Activated T-cell treated with anti-CD3 and anti-CD28 coated beads for 48 hours (primary cell): Measurements from ENCODE around the gene PODXL2.

ENCODE experiments used
- DNase-seq: peaks from one replicate; pipeline ENCODE4 v3.0.0-alpha.2; 2020; ENCODE audit warnings: low read depth

Gene PODXL2

DNA sequence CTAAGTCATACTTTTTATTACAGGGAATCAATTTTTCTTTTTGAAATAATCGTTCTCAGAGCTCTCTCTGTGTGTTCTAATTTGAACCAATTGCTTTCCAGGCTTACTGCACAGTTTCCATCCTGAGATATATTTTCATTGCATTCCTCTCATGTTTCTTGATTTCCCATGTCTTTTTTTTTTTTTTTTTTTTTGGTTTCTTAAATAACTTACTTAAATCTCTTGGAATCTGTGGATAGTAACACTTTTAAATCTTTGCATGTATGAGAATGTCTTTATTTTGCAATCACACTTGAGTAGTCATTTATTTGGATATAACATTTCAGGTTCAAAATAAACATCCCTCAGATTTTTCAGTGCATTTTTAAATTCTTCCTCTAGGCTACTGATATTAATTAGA, 29.2 kb downstream of the PODXL2 start:
- DNase-seq = no peak

DNA sequence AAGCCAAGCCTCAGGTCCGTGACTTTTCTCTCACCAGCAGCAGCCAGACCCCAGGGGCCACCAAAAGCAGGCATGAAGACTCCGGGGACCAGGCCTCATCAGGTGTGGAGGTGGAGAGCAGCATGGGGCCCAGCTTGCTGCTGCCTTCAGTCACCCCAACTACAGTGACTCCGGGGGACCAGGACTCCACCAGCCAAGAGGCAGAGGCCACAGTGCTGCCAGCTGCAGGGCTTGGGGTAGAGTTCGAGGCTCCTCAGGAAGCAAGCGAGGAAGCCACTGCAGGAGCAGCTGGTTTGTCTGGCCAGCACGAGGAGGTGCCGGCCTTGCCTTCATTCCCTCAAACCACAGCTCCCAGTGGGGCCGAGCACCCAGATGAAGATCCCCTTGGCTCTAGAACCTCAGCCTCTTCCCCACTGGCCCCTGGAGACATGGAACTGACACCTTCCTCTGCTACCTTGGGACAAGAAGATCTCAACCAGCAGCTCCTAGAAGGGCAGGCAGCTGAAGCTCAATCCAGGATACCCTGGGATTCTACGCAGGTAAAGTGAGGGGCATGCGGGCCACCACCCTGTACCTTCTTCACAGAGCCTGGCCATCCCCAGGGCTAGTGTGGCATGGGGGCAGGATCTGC, 31.8 kb downstream of the PODXL2 start:
- no peak for DNase-seq

DNA sequence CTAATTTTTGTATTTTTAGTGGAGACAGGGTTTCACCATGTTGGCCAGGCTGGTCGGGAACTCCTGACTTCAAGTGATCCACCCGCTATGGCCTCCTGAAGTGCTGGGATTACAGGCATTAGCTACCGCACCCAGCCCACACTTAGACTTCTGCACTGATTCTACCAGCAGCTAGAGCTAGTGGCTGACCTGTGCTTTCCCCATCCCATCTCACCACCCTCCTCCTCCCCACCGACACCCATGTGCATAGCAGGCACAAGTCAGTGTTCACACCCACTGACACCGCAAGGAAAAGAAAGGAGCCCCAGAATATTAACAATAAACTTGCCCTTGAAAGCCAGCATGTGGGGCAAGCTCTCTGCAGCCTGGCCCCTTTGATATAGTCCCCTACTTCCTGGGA, 32.6 kb downstream of the PODXL2 start:
- DNase-seq = no peak

DNA sequence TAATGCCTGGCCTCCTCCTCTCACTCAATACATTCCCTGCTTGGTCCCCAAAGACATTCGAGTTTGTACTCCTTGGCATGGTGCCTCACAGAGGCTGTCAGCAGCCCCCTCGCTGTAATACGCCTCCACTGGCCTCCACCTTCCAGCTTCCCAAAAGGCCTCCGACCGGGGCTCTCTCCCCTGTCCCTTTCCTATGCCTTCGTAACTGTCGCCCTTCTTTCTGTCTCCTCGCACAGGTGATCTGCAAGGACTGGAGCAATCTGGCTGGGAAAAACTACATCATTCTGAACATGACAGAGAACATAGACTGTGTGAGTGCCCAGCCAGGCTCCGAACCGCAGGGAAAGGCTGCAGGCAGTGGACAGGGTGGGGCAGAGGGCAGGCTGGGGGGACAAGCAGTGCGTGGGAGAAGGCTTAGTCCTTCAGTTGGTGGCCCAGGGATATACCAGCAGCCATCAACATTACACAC, 33.0 kb downstream of the PODXL2 start:
- DNase-seq = no peak

DNA sequence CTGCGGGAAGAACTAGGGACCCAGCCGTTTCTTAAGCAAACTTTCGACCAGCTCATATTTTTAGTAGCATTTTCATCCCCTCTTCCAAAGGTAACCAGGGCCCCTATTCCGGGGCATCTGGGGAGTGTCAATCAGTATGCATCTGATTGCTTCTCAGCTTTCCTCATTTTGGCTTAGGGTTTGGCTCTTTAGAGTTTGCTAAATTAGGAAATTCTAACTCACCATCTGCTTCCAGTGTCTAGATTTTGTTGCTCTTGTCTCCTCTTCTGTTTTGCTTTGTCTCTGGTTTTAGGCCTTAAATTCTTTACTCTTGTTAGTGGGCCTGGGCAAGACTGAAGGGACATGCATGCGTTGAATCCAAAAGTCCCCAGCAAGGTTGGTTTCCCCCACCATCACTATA, 34.2 kb downstream of the PODXL2 start:
- DNase-seq = no peak

DNA sequence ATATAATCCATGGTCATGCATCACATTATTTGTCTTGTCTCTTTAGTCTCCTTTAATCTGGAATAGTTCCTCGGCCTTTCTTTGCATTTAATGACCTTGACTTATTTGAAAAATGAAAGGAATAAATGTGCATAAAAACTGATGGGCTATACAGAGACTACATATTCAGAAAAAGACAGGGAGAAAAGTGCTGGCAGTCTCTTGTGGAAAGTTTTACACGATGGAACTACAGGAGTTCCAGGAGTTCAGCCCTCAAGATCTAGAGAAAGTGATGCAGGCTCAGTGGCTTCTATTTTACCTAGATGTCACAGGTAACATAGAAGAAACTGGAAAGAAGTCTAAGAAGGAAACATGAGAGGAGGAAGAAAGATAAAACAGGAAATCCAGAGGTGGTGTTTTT, 36.2 kb downstream of the PODXL2 start:
- DNase-seq = no peak

DNA sequence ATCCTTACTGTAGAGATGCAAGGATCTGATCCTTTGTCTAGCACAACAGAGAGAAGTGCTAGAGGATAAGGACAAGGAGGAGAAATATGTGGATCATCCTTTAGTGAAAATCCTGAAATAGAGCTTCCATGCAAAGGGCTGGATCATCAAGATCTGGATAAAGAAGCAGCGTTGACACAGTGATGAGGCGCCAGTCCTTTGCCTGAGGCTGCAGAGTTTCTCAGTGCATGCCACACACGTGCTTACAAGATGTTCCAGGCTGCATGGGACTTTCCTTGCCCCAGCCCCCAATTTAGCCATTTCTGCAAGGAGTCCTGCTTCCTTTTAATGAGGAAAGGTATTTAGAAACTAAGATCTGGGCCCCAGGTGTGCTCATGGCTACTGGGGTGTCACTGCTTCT, 36.6 kb downstream of the PODXL2 start:
- DNase-seq = no peak

DNA sequence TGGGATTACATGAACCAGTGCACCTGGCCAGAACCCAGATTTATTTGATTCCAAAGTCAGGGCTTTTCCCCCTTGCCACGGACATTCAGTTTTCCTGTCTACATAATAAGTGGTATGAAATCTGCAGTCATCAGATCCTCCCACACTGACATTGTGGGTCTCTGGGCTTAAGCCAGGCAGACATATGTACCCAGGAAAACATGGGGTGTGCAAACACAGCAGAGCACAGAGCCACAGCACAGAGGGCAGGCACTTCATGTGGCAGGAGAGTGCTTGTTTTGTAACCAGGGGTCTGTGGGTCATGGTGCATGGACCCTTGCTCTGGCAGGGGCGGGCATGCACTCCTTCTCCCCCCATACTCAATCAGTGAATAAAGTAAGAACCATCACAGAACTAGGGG, 37.7 kb downstream of the PODXL2 start:
- no peak for DNase-seq

DNA sequence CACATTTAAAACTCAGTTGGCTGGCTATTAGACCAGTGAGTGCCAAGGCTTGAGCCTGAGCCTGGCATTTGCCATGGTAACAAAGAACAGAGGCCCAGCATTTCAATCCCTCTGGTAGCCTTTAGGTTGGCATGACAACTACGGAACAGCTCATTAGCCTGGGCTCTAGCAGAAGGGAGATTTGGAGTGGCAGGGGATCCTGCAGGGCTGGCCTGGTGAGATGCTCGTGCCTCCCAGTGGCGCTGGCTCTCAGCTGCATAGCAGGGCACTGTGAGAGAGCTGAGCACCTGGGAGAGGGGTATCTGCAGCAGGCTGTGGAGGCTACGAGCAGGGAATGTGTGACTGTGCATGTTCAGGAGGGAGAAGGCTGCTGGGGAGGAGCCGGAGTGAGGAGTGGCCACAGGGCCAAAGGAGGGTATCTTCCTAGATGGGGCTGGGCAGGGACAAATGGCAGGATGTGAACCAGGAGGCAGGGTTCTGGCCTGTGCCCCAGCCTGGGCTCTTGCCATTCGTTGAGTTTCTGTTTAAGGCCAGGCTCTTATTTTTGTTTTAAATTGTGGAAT, 38.2 kb downstream of the PODXL2 start:
- DNase-seq = no peak

DNA sequence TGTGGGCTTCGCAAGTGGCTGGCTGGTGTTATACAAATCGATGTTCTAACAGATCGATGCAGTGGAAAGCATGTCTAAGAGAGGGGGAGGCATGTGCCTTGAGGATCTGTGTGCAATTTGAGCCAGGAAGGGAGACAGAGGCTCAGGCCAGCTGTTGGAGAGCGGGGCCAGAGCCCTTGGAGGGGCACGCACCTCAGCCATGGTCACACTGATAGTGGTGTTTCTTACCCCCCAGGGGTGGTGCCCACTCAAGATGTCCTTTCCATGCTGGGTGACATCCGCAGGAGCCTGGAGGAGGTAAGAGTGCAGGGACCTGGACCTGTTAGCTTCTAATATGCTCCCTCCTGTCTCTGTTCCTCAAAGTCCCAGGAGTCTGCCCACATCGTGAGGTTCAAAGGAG, 39.9 kb downstream of the PODXL2 start:
- DNase-seq = no peak

DNA sequence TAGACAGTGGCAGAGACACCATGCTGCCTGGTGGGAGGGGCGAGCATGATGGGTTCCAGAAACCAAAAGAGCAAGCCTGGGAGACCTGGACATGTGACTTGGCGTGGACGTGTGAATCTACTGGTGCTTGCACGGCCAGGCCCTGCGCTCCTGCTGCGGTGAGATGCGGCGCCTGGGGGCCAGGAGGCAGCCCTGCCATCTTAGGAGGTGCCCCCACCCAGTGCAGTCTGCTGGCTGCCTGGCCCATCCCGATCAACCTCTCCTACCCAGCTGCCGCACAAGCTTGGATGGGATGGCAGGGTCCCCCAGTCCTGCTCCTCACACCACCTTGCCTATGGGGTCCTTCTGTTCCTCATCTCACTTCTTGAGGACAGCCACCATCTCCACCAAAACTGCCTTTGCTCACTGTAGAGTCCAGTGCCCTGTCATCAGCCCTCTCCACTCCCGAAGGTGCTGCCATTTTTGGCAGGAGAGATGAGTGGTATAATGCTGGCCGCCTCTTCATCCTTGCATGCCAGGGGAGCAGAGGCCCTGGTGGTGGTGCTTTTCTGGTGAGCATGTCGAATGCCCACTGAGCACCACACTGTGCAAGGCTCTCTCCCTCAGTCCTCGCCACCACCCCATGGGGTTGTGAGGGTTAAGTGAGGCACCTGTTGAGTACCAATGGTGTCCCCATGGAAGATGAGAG, 40.7 kb downstream of the PODXL2 start:
- no peak for DNase-seq

DNA sequence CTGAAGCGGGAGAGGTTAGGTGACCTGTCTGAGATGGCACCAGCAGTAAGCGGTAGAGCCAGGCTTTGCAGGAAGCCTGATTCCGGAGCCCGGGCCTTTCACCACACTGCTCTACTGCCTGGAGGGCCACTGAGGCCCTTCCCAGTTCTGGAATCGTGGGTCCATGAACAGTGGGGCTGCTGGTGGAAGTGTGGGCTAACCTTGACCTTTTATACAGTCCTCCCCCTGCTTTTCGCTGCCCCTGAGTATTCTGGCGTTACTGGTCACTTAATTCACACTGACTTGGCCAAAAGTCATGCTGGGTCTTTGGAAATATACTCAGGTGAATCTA, 41.2 kb downstream of the PODXL2 start:
- no peak for DNase-seq

DNA sequence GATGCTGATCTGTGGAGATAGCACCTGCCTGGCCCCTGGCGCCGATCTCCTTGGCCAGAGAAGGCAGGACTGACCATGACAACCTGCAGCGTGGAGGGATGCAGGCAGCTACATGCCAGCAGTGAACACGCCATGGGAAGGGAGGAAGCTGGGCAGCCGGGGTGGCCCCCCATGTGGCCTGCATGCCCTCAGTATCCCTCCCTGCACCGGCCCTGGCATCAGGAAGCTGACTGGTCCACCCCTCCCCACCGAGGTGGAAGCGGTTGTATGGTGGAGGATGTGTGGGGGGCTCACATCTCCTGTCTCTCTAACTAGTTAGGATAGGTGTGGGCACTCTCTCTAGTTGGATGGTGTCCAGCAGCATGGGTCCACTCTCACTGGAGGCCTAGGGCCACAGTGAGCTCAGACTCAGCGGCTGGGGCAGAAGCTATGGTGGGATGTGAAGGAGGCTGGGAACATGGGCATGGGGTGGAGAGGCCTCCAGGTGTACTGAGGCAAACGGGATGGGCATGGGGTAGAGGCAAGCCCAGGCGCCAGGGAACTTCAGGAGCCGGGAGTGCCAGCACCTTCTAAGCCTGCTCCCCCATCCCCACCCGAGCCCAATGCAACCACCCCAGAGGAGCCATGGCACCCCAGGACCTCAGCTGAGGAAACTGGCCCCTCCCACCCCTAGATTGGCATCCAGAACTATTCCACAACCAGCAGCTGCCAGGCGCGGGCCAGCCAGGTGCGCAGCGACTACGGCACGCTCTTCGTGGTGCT, 42.0 kb downstream of the PODXL2 start:
- DNase-seq = no peak

DNA sequence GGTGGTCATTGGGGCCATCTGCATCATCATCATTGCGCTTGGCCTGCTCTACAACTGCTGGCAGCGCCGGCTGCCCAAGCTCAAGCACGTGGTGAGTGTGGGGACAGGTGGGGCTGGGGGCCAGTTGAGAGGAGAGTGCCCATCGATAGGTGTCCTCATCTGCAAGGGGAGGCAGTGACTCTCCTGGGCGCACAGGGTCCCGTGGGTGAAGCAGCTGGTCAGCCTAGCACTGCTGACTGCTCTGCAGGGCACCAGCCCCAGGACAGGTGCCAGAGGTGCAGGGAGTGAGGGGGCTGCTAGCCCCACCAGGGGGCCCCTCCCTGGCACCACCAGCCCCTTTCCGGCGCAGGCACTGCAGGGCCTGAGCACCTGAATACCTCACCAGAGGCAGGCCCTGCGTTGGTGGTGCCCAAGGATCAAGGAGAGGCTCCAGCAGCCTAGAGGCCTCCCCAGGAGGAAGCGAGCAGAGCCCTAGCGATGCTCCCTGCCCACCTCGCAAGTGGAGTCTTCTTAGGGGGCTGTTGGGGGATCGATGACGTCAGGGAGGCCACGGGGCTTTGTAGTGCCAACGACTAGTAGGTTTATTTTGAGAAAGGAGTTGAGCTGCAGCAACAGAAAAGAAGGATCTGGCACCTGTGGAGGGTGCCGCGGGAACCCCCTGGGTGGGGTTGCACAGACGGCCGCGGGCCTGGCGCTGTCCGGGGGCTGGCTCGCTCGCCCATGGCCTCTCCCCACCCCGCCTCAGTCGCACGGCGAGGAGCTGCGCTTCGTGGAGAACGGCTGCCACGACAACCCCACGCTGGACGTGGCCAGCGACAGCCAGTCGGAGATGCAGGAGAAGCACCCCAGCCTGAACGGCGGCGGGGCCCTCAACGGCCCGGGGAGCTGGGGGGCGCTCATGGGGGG, 42.8 kb downstream of the PODXL2 start:
- DNase-seq = no peak

DNA sequence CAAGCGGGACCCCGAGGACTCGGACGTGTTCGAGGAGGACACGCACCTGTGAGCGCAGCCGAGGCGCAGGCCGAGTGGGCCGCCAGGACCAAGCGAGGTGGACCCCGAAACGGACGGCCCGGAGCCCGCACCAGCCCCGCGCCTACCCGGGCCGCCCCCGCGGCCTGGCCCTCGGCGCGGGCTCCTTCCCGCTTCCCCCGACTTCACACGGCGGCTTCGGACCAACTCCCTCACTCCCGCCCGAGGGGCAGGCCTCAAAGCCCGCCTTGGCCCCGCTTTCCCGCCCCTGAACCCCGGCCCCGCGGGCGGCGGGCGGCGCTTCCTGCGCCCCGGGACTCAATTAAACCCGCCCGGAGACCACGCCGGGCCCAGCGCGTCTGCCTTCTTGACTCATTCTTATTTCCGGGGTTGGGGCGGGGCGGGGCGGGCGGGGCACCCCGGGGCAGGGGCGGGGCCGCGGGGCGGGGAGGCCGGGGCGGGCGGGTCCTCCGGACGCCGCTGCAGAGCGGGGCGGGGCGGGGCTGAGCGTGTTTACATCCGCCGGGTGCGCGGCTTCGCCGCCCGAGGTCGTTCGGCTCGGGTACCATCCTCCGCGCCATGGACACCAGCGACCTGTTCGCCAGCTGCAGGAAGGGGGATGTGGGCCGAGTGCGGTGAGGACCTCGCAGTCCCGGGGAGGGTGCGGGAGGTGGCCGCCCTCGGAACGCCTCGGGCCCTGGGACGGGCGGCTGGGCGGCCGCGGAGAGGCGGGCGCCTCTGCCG, 43.6 kb downstream of the PODXL2 start, which contains the start of gene ABTB1:
TSS of gene ABTB1 (plus strand) at position 524 of the 762 bp plus-strand sequence. CDS start at position 598, 74 bp downstream.
- peak; percentile 86 for DNase-seq

DNA sequence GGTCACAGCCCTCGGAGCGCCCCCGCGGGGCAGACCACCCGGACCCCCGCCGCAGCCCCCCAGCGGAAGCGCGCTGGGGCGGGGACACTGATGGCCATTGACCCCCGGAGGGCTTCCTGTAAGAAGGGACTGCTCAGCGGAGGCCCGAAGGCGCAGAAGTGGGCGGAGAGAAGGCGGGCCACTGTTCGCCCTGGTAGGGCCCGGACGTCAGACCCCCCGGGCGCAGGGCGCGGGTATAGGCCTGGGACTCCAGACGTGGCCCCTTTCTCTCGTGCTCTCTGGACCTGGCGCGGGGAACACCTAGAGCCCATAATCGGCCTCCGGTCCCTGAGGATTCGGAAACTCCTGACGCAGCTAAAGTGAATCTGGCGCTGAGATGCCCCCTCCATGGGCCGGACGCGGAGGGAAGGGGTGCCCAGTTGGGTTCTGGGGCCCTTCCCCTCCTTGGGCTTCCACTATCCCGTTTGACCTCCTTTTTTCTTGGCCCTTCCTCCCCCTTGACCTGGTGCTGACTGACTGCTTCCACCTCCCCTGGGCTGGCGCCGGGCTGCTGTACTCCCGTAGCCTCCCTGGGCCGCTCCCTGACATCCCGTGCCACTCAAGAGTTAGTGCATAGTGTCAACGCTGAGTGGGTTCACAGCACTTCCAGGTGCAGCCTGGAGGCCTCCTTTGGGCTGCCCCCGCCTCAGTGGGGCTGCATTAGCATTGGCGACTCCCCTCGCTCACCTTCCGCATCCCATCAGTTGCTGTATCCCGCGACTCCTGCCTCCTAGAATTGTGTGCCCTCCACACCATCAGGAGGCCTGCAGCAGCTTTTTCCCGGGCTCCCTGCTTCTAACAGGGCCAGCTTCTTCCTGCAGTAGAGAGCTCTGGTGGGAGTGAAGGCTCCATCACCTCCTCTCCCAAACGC, 44.5 kb downstream of the PODXL2 start:
- peak; percentile 44 for DNase-seq

DNA sequence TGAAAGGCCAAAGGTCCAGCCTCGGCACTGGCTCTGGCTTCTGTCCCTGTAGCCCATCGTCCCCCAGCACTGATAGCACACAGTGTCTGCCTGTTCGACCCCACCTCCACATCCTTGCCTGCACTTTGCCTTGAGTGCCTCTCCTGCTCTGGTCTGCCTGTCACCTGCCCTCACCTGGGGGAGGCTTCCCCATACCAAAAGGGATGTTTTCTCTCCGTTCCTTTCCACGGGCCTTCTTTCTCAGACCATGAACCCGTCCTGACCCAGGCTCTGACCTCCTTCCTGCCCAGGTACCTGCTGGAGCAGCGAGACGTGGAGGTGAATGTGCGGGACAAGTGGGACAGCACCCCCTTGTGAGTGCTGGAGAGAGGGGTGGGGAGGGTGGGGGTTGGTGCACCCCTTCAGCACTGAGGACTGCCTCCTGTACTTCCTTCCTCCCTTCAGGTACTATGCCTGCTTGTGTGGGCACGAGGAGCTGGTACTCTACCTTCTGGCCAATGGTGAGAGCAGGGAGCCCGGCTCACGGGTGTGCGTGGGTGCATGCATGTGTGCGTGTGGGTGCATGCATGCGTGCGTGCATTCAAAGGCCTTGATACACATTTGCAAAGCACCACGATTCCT, 45.2 kb downstream of the PODXL2 start:
- DNase-seq = no peak

DNA sequence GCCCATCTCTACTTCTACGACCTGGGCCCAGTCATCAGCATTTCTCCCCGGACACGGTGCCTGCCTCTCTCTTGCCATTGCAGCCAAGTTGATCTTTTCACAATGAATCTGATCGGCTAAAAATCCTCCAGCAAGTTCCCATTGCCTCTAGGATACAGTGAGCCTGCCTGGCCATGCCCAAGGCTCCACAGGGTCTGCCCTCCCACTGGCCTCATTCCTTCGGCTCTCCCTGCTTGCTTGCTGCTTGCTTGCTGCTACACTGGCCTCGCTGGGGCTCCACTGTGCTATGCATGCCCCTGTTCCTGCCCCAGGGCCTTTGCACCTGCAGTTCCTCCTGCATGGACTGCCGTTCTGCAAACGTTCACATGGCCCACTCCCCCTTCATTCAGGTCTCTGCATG, 45.8 kb downstream of the PODXL2 start:
- no peak for DNase-seq

DNA sequence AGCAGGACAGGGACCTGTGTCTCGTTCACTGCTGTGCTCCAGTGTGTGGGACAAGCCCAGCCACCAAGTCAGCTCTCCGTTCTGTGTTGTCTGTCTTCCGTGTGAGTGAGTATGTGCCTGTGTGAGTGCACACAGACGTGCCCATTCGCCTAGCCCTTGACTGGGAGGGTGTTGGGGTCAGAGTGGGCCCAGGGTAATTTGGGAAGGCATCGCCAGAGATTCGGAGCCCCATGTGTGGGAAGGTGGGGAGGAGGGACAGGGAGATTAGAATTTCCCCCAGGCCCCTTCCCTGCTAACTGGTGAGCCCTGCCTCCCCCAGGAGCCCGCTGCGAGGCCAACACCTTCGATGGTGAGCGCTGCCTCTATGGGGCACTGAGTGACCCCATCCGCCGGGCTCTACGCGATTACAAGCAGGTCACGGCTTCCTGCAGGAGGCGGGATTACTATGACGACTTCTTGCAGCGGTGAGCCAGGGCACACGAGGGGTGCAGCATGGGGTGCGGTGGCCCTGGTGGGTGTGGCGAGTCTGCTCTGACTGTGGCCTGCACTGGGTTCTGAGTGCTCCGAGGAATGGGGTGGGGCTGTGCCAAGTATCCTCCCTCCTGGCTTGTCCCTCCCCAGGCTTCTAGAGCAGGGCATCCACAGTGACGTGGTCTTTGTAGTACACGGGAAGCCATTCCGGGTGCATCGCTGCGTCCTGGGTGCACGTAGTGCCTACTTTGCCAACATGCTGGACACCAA, 46.8 kb downstream of the PODXL2 start:
- no peak for DNase-seq
